Hepatocyte (in vitro differentiated cells): ENCODE measurements around the gene ARHGAP26. TPM values are rescaled to one million over a fixed set of nuclear protein-coding genes. Genes with fewer than 3 reads are reported as not detected.

ENCODE experiments used
- DNase-seq: peaks from one replicate; pipeline ENCODE4 v3.0.0-alpha.2; 2016; ENCODE audit warnings: low spot score
- H2AFZ ChIP-seq: fragments of 200-600 bp; sonication (generic); 2 replicates; pipeline ENCODE4 v1.6.0; 2016; ENCODE audit warnings: antibody characterized with exemption, mild to moderate bottlenecking
- H3K27ac ChIP-seq: fragments of 200-600 bp; sonication (generic); 2 replicates; pipeline ENCODE4 v1.5.1; 2016; ENCODE audit warnings: mild to moderate bottlenecking
- H3K27me3 ChIP-seq: fragments of 200-600 bp; sonication (generic); 2 replicates; pipeline ENCODE4 v1.6.1; 2016
- H3K36me3 ChIP-seq: fragments of 200-600 bp; sonication (generic); replicated peaks from 2 replicates; pipeline ENCODE4 v1.5.1; 2016; ENCODE audit warnings: low read depth; ENCODE audit not compliant: insufficient read depth
- H3K4me1 ChIP-seq: fragments of 200-600 bp; sonication (generic); 2 replicates; pipeline ENCODE4 v1.5.1; 2016; ENCODE audit warnings: mild to moderate bottlenecking, moderate library complexity; ENCODE audit not compliant: insufficient read depth
- H3K4me2 ChIP-seq: fragments of 200-600 bp; sonication (generic); 2 replicates; pipeline ENCODE4 v1.6.0; 2016
- H3K4me3 ChIP-seq: fragments of 200-600 bp; sonication (generic); 2 replicates; pipeline ENCODE4 v1.5.1; 2016; ENCODE audit warnings: mild to moderate bottlenecking
- H3K79me2 ChIP-seq: fragments of 200-600 bp; sonication (generic); 2 replicates; pipeline ENCODE4 v1.6.0; 2017; ENCODE audit warnings: mild to moderate bottlenecking
- H3K9me2 ChIP-seq: fragments of 200-600 bp; sonication (generic); replicated peaks from 2 replicates; pipeline ENCODE4 v1.6.0; 2017; ENCODE audit warnings: mild to moderate bottlenecking; ENCODE audit not compliant: insufficient read depth
- H3K9me3 ChIP-seq: fragments of 200-600 bp; sonication (generic); 2 replicates; pipeline ENCODE4 v1.5.1; 2016; ENCODE audit warnings: low read depth, mild to moderate bottlenecking
- H4K20me1 ChIP-seq: fragments of 200-600 bp; sonication (generic); 2 replicates; pipeline ENCODE4 v1.6.0; 2016; ENCODE audit warnings: mild to moderate bottlenecking; ENCODE audit not compliant: insufficient read depth, poor library complexity, severe bottlenecking
- CTCF ChIP-seq: fragments of 200-600 bp; sonication (generic); IDR thresholded peaks from 2 replicates; pipeline ENCODE4 v1.5.1; 2016; ENCODE audit warnings: antibody characterized with exemption, mild to moderate bottlenecking; ENCODE audit not compliant: poor library complexity
- EZH2 ChIP-seq: fragments of 200-600 bp; sonication (generic); IDR thresholded peaks from 2 replicates; pipeline ENCODE4 v1.6.1; 2016; ENCODE audit warnings: antibody characterized with exemption, mild to moderate bottlenecking, borderline replicate concordance
- EZH2phosphoT487 ChIP-seq: fragments of 200-600 bp; sonication (generic); IDR thresholded peaks from one replicate; pipeline ENCODE4 v1.6.1; 2018; ENCODE audit warnings: antibody characterized with exemption, mild to moderate bottlenecking, low read depth, moderate library complexity; ENCODE audit not compliant: unreplicated experiment, severe bottlenecking
- WGBS: methylation state at CpG from one replicate; pipeline ENCODE4 v1.1.6; 2016; ENCODE audit warnings: low lambda C conversion rate; ENCODE audit errors: missing lambda C conversion rate; 5-methylcytosine and 5-hydroxymethylcytosine counted together
- polyA plus RNA-seq: library from polyadenylated mRNA; unstranded; fragments of >200 nt; fragmentation: Nextera tagmentation; extraction: Ambion mirVana; gene quantifications from 2 replicates; pipeline ENCODE4 v1.2.1, GENCODE V29; 2016
- total RNA-seq: library from RNA; depleted of rRNA; stranded (reverse); fragments of >200 nt; gene quantifications from 2 replicates; pipeline ENCODE4 v1.2.3, GENCODE V29; 2014

Gene ARHGAP26
- total and polyA plus RNA-seq, 2 experiments from 2014 or later: 16.5 to 19.8 TPM

GRCh38 chr5:142736247-142736632 lies 33.9 kb upstream of the ARHGAP26 start:
- H3K9me2 ChIP-seq: no peaks in the 10 kb centered on the region
- H4K20me1 ChIP-seq: no peaks in the 10 kb centered on the region
- H3K9me3 ChIP-seq: no peaks in the 10 kb centered on the region
- H3K4me1 ChIP-seq: no peaks in the 10 kb centered on the region
- no peak overlapping the region for H3K4me3 ChIP-seq
- H3K4me2 ChIP-seq: no peak overlapping the region
- H3K27ac ChIP-seq: no peak overlapping the region
- no peak overlapping the region for H2AFZ ChIP-seq
- TF ChIP-seq EZH2phosphoT487 (no peak), CTCF (no peak), EZH2 (no peak)
- DNase-seq: no peak
- no peaks in the 10 kb centered on the region for H3K79me2 ChIP-seq
- no peaks in the 10 kb centered on the region for H3K36me3 ChIP-seq
- 78% methylated on average over 7 of the region's 7 CpGs for WGBS
- H3K27me3 ChIP-seq: no peaks in the 10 kb centered on the region

- 73% methylated on average over 5 of the region's 5 CpGs for WGBS
- no peak for DNase-seq
- TF ChIP-seq CTCF (no peak), EZH2 (no peak), EZH2phosphoT487 (no peak)
Measured at GRCh38 chr5:142737179-142737578, 33.0 kb upstream of the ARHGAP26 start.

GRCh38 chr5:142740474-142741242 lies 29.5 kb upstream of the ARHGAP26 start:
- H3K4me2 ChIP-seq: no peak overlapping the region
- no peak overlapping the region for H3K27ac ChIP-seq
- 71% methylated on average over 6 of the region's 6 CpGs for WGBS

More at GRCh38 chr5:142737179-142737578, 33.0 kb upstream of the ARHGAP26 start:
- Histone ChIP-seq H3K36me3 (no peaks in the 10 kb centered on the region), H3K4me1 (no peaks in the 10 kb centered on the region), H4K20me1 (no peaks in the 10 kb centered on the region), H3K9me3 (no peaks in the 10 kb centered on the region), H2AFZ (no peak overlapping the region), H3K27ac (no peak overlapping the region), H3K27me3 (no peaks in the 10 kb centered on the region), H3K4me2 (no peak overlapping the region), H3K4me3 (no peak overlapping the region), H3K79me2 (no peaks in the 10 kb centered on the region), H3K9me2 (no peaks in the 10 kb centered on the region)

More at GRCh38 chr5:142740474-142741242, 29.5 kb upstream of the ARHGAP26 start:
- Histone ChIP-seq H3K4me3 (no peak overlapping the region), H3K36me3 (no peaks in the 10 kb centered on the region), H4K20me1 (no peaks in the 10 kb centered on the region), H3K9me2 (no peaks in the 10 kb centered on the region), H3K9me3 (no peaks in the 10 kb centered on the region), H2AFZ (no peak overlapping the region), H3K79me2 (no peaks in the 10 kb centered on the region), H3K4me1 (no peaks in the 10 kb centered on the region), H3K27me3 (no peaks in the 10 kb centered on the region)
- no peak for DNase-seq
- no peak for TF ChIP-seq EZH2phosphoT487
- TF ChIP-seq EZH2: no peak
- no peak for TF ChIP-seq CTCF
